Choroid plexus epithelial cell (primary cell): ENCODE data around the gene ST7.

Experiments
- DNase-seq: peaks from one replicate; pipeline ENCODE4 v3.0.0-alpha.2; 2010; ENCODE audit warnings: low read depth
- H3K4me3 ChIP-seq: 2 replicates; pipeline ENCODE4 v1.5.1; 2011; ENCODE audit warnings: low read depth, mild to moderate bottlenecking, control low read depth, low read length, moderate library complexity
- TF ChIP-seq, protein P1 (sequence below): conservative IDR thresholded peaks from 2 replicates; pipeline ENCODE4 v1.5.1; 2011; ENCODE audit warnings: low read depth, mild to moderate bottlenecking, control low read depth, inconsistent platforms, low read length, moderate library complexity

ST7 gene

GRCh38 chr7:117139397-117139984, 186.2 kb downstream of the ST7 start:
- H3K4me3 ChIP-seq: no peak overlapping the region
- TF ChIP-seq, protein P1, sequence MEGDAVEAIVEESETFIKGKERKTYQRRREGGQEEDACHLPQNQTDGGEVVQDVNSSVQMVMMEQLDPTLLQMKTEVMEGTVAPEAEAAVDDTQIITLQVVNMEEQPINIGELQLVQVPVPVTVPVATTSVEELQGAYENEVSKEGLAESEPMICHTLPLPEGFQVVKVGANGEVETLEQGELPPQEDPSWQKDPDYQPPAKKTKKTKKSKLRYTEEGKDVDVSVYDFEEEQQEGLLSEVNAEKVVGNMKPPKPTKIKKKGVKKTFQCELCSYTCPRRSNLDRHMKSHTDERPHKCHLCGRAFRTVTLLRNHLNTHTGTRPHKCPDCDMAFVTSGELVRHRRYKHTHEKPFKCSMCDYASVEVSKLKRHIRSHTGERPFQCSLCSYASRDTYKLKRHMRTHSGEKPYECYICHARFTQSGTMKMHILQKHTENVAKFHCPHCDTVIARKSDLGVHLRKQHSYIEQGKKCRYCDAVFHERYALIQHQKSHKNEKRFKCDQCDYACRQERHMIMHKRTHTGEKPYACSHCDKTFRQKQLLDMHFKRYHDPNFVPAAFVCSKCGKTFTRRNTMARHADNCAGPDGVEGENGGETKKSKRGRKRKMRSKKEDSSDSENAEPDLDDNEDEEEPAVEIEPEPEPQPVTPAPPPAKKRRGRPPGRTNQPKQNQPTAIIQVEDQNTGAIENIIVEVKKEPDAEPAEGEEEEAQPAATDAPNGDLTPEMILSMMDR: no peak
- no peak for DNase-seq

DNA sequence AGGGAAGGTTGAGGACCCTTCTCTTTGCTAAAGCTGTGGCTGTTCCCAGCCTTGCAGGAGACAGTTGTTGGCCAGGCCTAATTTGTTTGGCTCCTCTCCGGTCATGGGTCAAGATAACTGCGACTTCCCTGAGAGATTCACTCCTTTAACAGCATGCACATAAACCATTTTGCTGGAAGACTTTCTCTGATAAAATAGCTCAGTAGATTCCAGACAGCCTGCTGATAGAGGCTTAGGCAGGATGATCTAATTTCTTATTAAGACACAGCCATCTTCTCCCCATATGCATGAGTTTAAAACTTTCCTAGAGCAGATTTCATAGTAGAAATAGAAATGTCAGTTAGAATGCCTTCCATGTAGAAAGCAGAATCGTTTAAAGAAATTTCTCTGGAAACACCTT, 187.6 kb downstream of the ST7 start:
- no peak overlapping the region for H3K4me3 ChIP-seq
- DNase-seq: peak; percentile 27
- TF ChIP-seq, protein P1: no peak

- H3K4me3 ChIP-seq: no peak overlapping the region
- TF ChIP-seq, protein P1: no peak
- peak; percentile 38 for DNase-seq
Measured at GRCh38 chr7:117143066-117143465, 189.8 kb downstream of the ST7 start.

- TF ChIP-seq, protein P1: no peak
- no peak for DNase-seq
Measured at GRCh38 chr7:117143580-117143979, 190.3 kb downstream of the ST7 start.

DNA sequence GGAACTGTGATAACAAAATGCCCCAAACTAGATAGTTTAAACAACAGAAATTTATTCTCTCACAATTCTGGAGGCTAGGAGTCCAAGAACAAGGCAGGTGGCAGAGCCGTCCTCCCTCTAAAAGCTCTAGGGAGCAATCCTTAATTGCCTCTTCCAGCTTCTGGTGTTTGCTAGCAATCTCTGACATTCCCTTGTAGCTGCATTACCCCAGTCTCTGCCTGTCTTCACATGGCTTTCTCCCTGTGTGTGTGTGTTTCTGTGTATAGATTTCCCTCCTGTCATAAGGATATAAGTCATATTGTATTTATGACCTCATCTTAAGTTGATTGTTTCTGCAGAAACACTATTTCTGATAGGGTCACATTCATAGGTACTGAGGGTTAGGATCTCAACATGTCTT, 192.0 kb downstream of the ST7 start:
- DNase-seq: no peak
- no peak overlapping the region for H3K4me3 ChIP-seq
- TF ChIP-seq, protein P1: no peak

More at GRCh38 chr7:117143580-117143979, 190.3 kb downstream of the ST7 start:
- H3K4me3 ChIP-seq: no peak overlapping the region

GRCh38 chr7:117146059-117146458, 192.8 kb downstream of the ST7 start:
- DNase-seq: no peak
- TF ChIP-seq, protein P1: no peak
- no peak overlapping the region for H3K4me3 ChIP-seq

DNA sequence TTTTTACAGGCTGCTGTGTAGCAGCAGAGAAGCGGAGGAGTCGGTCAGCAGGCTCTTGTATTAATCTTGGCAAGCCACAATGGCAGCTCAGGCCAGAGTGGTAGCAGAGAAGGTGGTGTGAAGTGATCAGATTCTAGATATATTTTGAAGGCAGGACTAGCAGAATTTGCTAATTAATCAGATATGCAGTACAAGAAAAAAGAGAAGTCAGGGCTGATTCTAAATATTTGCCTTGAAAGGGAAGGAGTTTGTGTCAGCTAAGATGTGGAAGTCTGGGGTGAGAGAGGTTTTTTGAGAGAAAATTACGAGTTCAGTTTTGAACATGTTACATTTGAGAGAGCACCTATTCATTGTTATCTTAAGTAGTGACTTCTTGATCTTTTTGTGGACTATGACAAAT, 193.2 kb downstream of the ST7 start:
- TF ChIP-seq, protein P1: no peak
- no peak for DNase-seq
- H3K4me3 ChIP-seq: no peak overlapping the region
